Liver (tissue), 9 donors: ENCODE results near the gene RBM15. TPM values are rescaled to one million over a fixed set of nuclear protein-coding genes. Genes with fewer than 3 reads are reported as not detected.

Experiments used
- DNase-seq: peaks from one replicate; pipeline ENCODE4 v3.0.0-alpha.2; 2017; ENCODE audit warnings: low spot score
- H3K27ac ChIP-seq, 2 donors: one replicate each; pipeline ENCODE4 v1.7.0; 2013; ENCODE audit warnings: inconsistent platforms in 2 of 2, low read length in 2 of 2, control low read depth in 1 of 2, low read depth in 1 of 2, mild to moderate bottlenecking in 1 of 2
- H3K27me3 ChIP-seq, 4 donors: one replicate each; pipeline versions ENCODE4 v1.6.1 to v1.7.0; 2013; ENCODE audit warnings: low read length in 3 of 4, inconsistent platforms in 1 of 4, mild to moderate bottlenecking in 1 of 4, moderate library complexity in 1 of 4; ENCODE audit not compliant: control insufficient read depth in 4 of 4, insufficient read depth in 4 of 4
- H3K36me3 ChIP-seq, 4 donors: one replicate each; pipeline versions ENCODE4 v1.6.1 to v1.7.0; 2013; ENCODE audit warnings: low read length in 3 of 4, mild to moderate bottlenecking in 3 of 4, low read depth in 1 of 4, moderate library complexity in 1 of 4; ENCODE audit not compliant: control insufficient read depth in 4 of 4, insufficient read depth in 3 of 4
- H3K4me1 ChIP-seq, 4 donors: one replicate each; pipeline versions ENCODE4 v1.6.1 to v1.7.0; 2013; ENCODE audit warnings: low read length in 3 of 4, mild to moderate bottlenecking in 3 of 4, moderate library complexity in 1 of 4; ENCODE audit not compliant: control insufficient read depth in 4 of 4, insufficient read depth in 4 of 4
- H3K4me3 ChIP-seq, 3 donors: one replicate each; pipeline versions ENCODE4 v1.6.1 to v1.7.0; 2013; ENCODE audit warnings: low read length in 3 of 3, control low read depth in 1 of 3, low read depth in 1 of 3, mild to moderate bottlenecking in 1 of 3
- H3K9ac ChIP-seq, 2 donors: one replicate each; pipeline ENCODE4 v1.7.0; 2013; ENCODE audit warnings: low read length in 2 of 2, mild to moderate bottlenecking in 2 of 2, moderate library complexity in 2 of 2, control low read depth in 1 of 2, low read depth in 1 of 2
- H3K9me3 ChIP-seq, 4 donors: one replicate each; pipeline versions ENCODE4 v1.6.1 to v1.7.0; 2013; ENCODE audit warnings: low read length in 3 of 4; ENCODE audit not compliant: control insufficient read depth in 4 of 4
- CTCF ChIP-seq: fragments of 150-350 bp; IDR thresholded peaks from 2 replicates; pipeline ENCODE4 v1.5.1; 2017; ENCODE audit warnings: improper control_type of control experiment, low read depth, low read length; ENCODE audit not compliant: missing input control
- FOXA1 ChIP-seq: IDR thresholded peaks from 2 replicates; pipeline ENCODE4 v1.6.1; 2016; ENCODE audit warnings: antibody characterized with exemption
- GABPA ChIP-seq, 2 donors: IDR thresholded peaks in 1 of 2; conservative IDR thresholded peaks in 1 of 2; 2 replicates each; pipeline ENCODE4 v1.6.1; 2016; ENCODE audit warnings: antibody characterized with exemption in 2 of 2, mild to moderate bottlenecking in 1 of 2, moderate library complexity in 1 of 2
- HNF4G ChIP-seq: IDR thresholded peaks from 2 replicates; pipeline ENCODE4 v1.6.1; 2016; ENCODE audit warnings: antibody characterized with exemption
- JUND ChIP-seq, 2 donors: IDR thresholded peaks; 2 replicates each; pipeline ENCODE4 v1.6.1; 2016; ENCODE audit warnings: antibody characterized with exemption in 2 of 2
- NR2F2 ChIP-seq: IDR thresholded peaks from 2 replicates; pipeline ENCODE4 v1.6.1; 2016; ENCODE audit warnings: antibody characterized with exemption
- RXRA ChIP-seq, 2 donors: IDR thresholded peaks; 2 replicates each; pipeline ENCODE4 v1.6.1; 2017 to 2018; ENCODE audit warnings: antibody characterized with exemption in 2 of 2, mild to moderate bottlenecking in 1 of 2
- SP1 ChIP-seq: IDR thresholded peaks from 2 replicates; pipeline ENCODE4 v1.6.1; 2018; ENCODE audit warnings: antibody characterized with exemption, mild to moderate bottlenecking
- TAF1 ChIP-seq: conservative IDR thresholded peaks from 2 replicates; pipeline ENCODE4 v1.6.1; 2016; ENCODE audit warnings: antibody characterized with exemption, mild to moderate bottlenecking
- YY1 ChIP-seq: IDR thresholded peaks from 2 replicates; pipeline ENCODE4 v1.6.1; 2016; ENCODE audit warnings: antibody characterized with exemption, mild to moderate bottlenecking
- WGBS: extraction: QIAGEN DNeasy Blood & Tissue Kit; methylation state at CpG from one replicate; pipeline ENCODE4 v1.1.7; 2013; 5-methylcytosine and 5-hydroxymethylcytosine counted together
- polyA plus RNA-seq, 2 donors: library from polyadenylated mRNA; stranded (reverse) in 1 of 2; unstranded in 1 of 2; fragments of 200-250 nt in 1 of 2; fragments of >200 nt in 1 of 2; fragmentation: Nextera tagmentation in 1 of 2; extraction: Ambion mirVana in 1 of 2; gene quantifications; one replicate each; pipeline versions ENCODE4 v1.2.1 to v1.2.3, GENCODE V29; 2013 to 2015
- total RNA-seq, 2 donors: library from RNA; depleted of rRNA; stranded (reverse); fragments of >200 nt; gene quantifications; one replicate each; pipeline ENCODE4 v1.2.3, GENCODE V29; 2014
- TF ChIP-seq, protein P1 (sequence below): IDR thresholded peaks from 2 replicates; pipeline ENCODE4 v1.6.1; 2016; ENCODE audit warnings: antibody characterized with exemption
- TF ChIP-seq, protein P2 (sequence below): IDR thresholded peaks from 2 replicates; pipeline ENCODE4 v1.6.1; 2016; ENCODE audit warnings: antibody characterized with exemption
- TF ChIP-seq, protein P3 (sequence below): IDR thresholded peaks from 2 replicates; pipeline ENCODE4 v1.6.1; 2016; ENCODE audit warnings: antibody characterized with exemption
- donor health status: healthy.
- donor health status: healthy.
- donor health status: healthy.
- donor health status: healthy.
- donor health status: healthy.

RBM15 gene
- total and polyA plus RNA-seq, 4 donors = 2.4 to 34.0 (median 15.0) TPM

DNA sequence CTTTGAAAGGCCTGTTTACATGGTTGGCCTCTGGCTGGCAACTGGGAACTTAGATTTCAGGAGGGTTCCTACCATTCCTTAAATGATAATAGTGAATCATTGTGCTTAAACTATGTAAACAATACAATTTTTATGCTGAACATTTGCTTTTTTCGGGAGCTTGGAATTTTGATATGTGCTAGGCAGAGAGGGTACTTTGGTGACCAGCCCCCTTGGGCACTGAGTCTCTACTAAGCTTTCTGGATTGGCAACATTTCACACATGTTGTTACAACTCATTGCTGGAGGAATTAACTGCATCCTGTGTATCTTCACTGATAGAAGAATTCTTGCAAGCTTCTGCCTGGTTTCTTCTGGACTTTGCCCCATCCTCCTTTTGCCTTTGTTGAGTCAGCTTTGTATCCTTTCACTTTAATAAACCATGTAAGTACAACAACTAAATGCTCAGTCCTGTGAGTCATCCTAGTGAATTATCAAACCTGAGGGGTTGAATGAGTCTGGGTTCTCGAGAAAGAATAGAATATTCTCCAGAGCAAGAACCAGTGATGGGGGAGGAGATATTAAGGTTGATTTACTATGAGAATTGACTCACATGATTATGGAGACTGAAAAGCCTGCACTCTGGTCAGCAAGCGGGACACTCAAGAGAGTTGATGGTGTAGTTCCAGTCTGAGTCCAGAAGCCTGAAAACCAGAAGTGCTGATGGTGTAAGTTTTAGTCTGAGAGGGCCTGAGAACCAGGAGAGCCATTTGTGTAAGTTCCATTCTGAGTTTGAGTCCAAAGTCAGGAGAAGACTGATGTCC, 54.7 kb downstream of the RBM15 start:
- TF ChIP-seq, protein P1, sequence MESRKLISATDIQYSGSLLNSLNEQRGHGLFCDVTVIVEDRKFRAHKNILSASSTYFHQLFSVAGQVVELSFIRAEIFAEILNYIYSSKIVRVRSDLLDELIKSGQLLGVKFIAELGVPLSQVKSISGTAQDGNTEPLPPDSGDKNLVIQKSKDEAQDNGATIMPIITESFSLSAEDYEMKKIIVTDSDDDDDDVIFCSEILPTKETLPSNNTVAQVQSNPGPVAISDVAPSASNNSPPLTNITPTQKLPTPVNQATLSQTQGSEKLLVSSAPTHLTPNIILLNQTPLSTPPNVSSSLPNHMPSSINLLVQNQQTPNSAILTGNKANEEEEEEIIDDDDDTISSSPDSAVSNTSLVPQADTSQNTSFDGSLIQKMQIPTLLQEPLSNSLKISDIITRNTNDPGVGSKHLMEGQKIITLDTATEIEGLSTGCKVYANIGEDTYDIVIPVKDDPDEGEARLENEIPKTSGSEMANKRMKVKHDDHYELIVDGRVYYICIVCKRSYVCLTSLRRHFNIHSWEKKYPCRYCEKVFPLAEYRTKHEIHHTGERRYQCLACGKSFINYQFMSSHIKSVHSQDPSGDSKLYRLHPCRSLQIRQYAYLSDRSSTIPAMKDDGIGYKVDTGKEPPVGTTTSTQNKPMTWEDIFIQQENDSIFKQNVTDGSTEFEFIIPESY = no peak
- TF ChIP-seq RXRA (IDR thresholded peaks at IDR 0.05) (no peak), YY1 (no peak), TAF1 (no peak), JUND (IDR thresholded peaks at IDR 0.05) (no peak)

GRCh38 chr1:110394493-110394820, 55.3 kb downstream of the RBM15 start:
- H3K9ac ChIP-seq = no peak overlapping the region
- peaks cover 0 to 4% (median under 1%) of the 10 kb centered on the region in 4 donors for H3K4me1 ChIP-seq
- 98% methylated on average over 3 of the region's 3 CpGs for WGBS
- H3K27ac ChIP-seq = no peak overlapping the region
- no peak for DNase-seq
- H3K36me3 ChIP-seq = peaks cover 2 to 5% (median 4%) of the 10 kb centered on the region in 4 donors
- H3K27me3 ChIP-seq = no peaks in the 10 kb centered on the region
- no peak overlapping the region for H3K4me3 ChIP-seq
- H3K9me3 ChIP-seq = no peaks in the 10 kb centered on the region
- TF ChIP-seq, protein P2, sequence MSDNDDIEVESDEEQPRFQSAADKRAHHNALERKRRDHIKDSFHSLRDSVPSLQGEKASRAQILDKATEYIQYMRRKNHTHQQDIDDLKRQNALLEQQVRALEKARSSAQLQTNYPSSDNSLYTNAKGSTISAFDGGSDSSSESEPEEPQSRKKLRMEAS = no peak
- TF ChIP-seq HNF4G = no peak
- TF ChIP-seq, protein P3, sequence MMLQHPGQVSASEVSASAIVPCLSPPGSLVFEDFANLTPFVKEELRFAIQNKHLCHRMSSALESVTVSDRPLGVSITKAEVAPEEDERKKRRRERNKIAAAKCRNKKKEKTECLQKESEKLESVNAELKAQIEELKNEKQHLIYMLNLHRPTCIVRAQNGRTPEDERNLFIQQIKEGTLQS = no peak
- no peak for TF ChIP-seq GABPA (IDR thresholded peaks at IDR 0.05 in 1 of 2, conservative IDR thresholded peaks at IDR 0.05 in 1 of 2)
- TF ChIP-seq FOXA1 = no peak
- TF ChIP-seq, protein P1 = no peak
- no peak for TF ChIP-seq CTCF
- TF ChIP-seq JUND (IDR thresholded peaks at IDR 0.05) = no peak
- no peak for TF ChIP-seq SP1
- no peak for TF ChIP-seq NR2F2

More for the DNA sequence above, 54.7 kb downstream of the RBM15 start:
- Histone ChIP-seq H3K4me1 (peaks cover 0 to 4% (median under 1%) of the 10 kb centered on the region in 4 donors), H3K27ac (no peak overlapping the region), H3K36me3 (peaks cover 2 to 5% (median 4%) of the 10 kb centered on the region in 4 donors), H3K9me3 (no peaks in the 10 kb centered on the region), H3K27me3 (no peaks in the 10 kb centered on the region), H3K9ac (no peak overlapping the region), H3K4me3 (no peak overlapping the region)
- WGBS = 85% methylated on average over 3 of the region's 3 CpGs
- no peak for DNase-seq

Other genes starting within 250 kb of the RBM15 start
- gene UBL4B, start 226.9 kb upstream of the RBM15 start, total RNA-seq = not detected
- not detected for gene UBL4B, start 226.9 kb upstream of the RBM15 start, polyA plus RNA-seq
- not detected for gene SLC6A17, start 188.9 kb upstream of the RBM15 start, total RNA-seq
- gene SLC6A17, start 188.9 kb upstream of the RBM15 start, polyA plus RNA-seq = not detected
- 1 to 10 TPM; 1.0 to 2.5 TPM for gene KCNC4, start 129.1 kb upstream of the RBM15 start, total RNA-seq
- gene KCNC4, start 129.1 kb upstream of the RBM15 start, polyA plus RNA-seq = 1 to 10 TPM in 1 of 2 donors, under 1 TPM in 1; 0.46 to 1.9 TPM
- gene SLC16A4, start 51.6 kb downstream of the RBM15 start, total RNA-seq = 1 to 10 TPM; 1.8 TPM
- gene SLC16A4, start 51.6 kb downstream of the RBM15 start, polyA plus RNA-seq = 1 to 10 TPM in 1 of 2 donors, under 1 TPM in 1; 0.72 to 1.4 TPM
- gene LAMTOR5, start 68.3 kb downstream of the RBM15 start, total RNA-seq = 10 to 100 TPM; 30.0 to 41.2 TPM
- 100 to 1,000 TPM; 147 to 182 TPM for gene LAMTOR5, start 68.3 kb downstream of the RBM15 start, polyA plus RNA-seq
- gene PROK1, start 111.8 kb downstream of the RBM15 start, total RNA-seq = not detected
- under 1 TPM in 1 of 2 donors, not detected in 1; 0.03 TPM for gene PROK1, start 111.8 kb downstream of the RBM15 start, polyA plus RNA-seq
- not detected for gene KCNA10, start 179.8 kb downstream of the RBM15 start, total RNA-seq
- gene KCNA10, start 179.8 kb downstream of the RBM15 start, polyA plus RNA-seq = not detected